HCT116 (cell line): ENCODE results near the gene SLC37A3. TPM values are rescaled to one million over a fixed set of nuclear protein-coding genes. Genes with fewer than 3 reads are reported as not detected.

Source experiments
- ATAC-seq: fragments of 200-7000 bp; cut with Tn5 transposase; 2 replicates; pipeline ENCODE4 v1.9.1; 2020; ENCODE audit warnings: mild to moderate bottlenecking, moderate library complexity
- BruUV-seq: library from RNA; stranded (reverse); fragments of 400-500 nt; replicated peaks from 2 replicates; lab custom pipeline; 2021; lab: Mats Ljungman, UMichigan
- CTCF ChIA-PET: fragments of 300-600 bp; sonication (Branson Sonifier 250); formaldehyde crosslinking; loops from one replicate; lab custom pipeline; 2021; ENCODE audit warnings: antibody characterized with exemption; lab: Charles Lee
- POLR2A ChIA-PET: fragments of 300-600, 350-600 bp; sonication (Branson Sonifier 250); formaldehyde crosslinking; loops from one replicate; lab custom pipeline; 2021; ENCODE audit warnings: antibody characterized with exemption; lab: Charles Lee
- RAD21 ChIA-PET, 2 experiments: fragments of 300-600 bp; sonication (Branson Sonifier 250); formaldehyde crosslinking; loops; one replicate each; lab custom pipeline; 2023; ENCODE audit warnings: low total read pairs in 2 of 2; ENCODE audit not compliant: uncharacterized antibody in 2 of 2, unreplicated experiment in 2 of 2, low non-redundant PET in 1 of 2; lab: Charles Lee
- DNase-seq: peaks from one replicate; pipeline ENCODE4 v3.0.0-alpha.2; 2010; ENCODE audit warnings: low read depth, low spot score
- H2AFZ ChIP-seq: fragments of 200-600 bp; shearing (Covaris generic), sonication (generic); 2 replicates; pipeline ENCODE4 v1.6.1; 2017; ENCODE audit warnings: low read depth, mixed run types, mixed read lengths, antibody characterized with exemption, low read length; ENCODE audit not compliant: poor library complexity, severe bottlenecking
- H3K27ac ChIP-seq: 2 replicates; pipeline ENCODE4 v1.5.1; 2012; ENCODE audit warnings: low read depth, low read length
- H3K27me3 ChIP-seq: fragments of 200-600 bp; sonication (generic); 2 replicates; pipeline ENCODE4 v1.6.1; 2016; ENCODE audit warnings: mixed run types, low read length, mixed read lengths; ENCODE audit not compliant: insufficient read depth
- H3K36me3 ChIP-seq, 2 experiments: fragments of 200-500 bp in 1 of 2; fragments of 200-600 bp in 1 of 2; sonication (Bioruptor generic) in 1 of 2; sonication (generic) in 1 of 2; 2 replicates each; pipeline versions ENCODE4 v1.5.1 to v1.6.1; 2014 to 2016; ENCODE audit warnings: low read length in 2 of 2, inconsistent platforms in 1 of 2, mixed read lengths in 1 of 2, mixed run types in 1 of 2; ENCODE audit not compliant: insufficient read depth in 2 of 2, control insufficient read depth in 1 of 2
- H3K4me1 ChIP-seq, 2 experiments: fragments of 200-600 bp in 1 of 2; sonication (generic) in 1 of 2; 2 replicates each; pipeline versions ENCODE4 v1.5.1 to v1.6.1; 2012 to 2017; ENCODE audit warnings: low read length in 2 of 2, inconsistent platforms in 1 of 2, mild to moderate bottlenecking in 1 of 2, mixed read lengths in 1 of 2, mixed run types in 1 of 2, moderate library complexity in 1 of 2; ENCODE audit not compliant: insufficient read depth in 2 of 2, control insufficient read depth in 1 of 2
- H3K4me2 ChIP-seq: fragments of 200-600 bp; sonication (generic); 2 replicates; pipeline ENCODE4 v1.6.1; 2017; ENCODE audit warnings: mixed run types, low read length, mixed read lengths
- H3K4me3 ChIP-seq, 2 experiments: fragments of 200-600 bp in 1 of 2; sonication (generic) in 1 of 2; replicated peaks in 1 of 2; 2 replicates each; pipeline ENCODE4 v1.5.1; 2011 to 2016; ENCODE audit warnings: low read length in 2 of 2, control low read depth in 1 of 2, low read depth in 1 of 2, mild to moderate bottlenecking in 1 of 2, mixed read lengths in 1 of 2, mixed run types in 1 of 2
- H3K79me2 ChIP-seq: fragments of 200-600 bp; sonication (generic); 2 replicates; pipeline ENCODE4 v1.6.1; 2017; ENCODE audit warnings: mild to moderate bottlenecking, mixed run types, low read length, moderate library complexity, mixed read lengths; ENCODE audit not compliant: insufficient read depth
- H3K9ac ChIP-seq: fragments of 200-600 bp; sonication (generic); 2 replicates; pipeline ENCODE4 v1.6.1; 2016; ENCODE audit warnings: low read length, mixed read lengths
- H3K9me2 ChIP-seq: fragments of 200-600 bp; sonication (generic), shearing (Covaris generic); 2 replicates; pipeline ENCODE4 v1.6.1; 2017; ENCODE audit warnings: mixed run types, mild to moderate bottlenecking, moderate library complexity; ENCODE audit not compliant: insufficient read depth
- H3K9me3 ChIP-seq, 2 experiments: fragments of 200-500 bp in 1 of 2; fragments of 200-600 bp in 1 of 2; sonication (Bioruptor generic) in 1 of 2; sonication (generic) in 1 of 2; 2 replicates each; pipeline ENCODE4 v1.6.1; 2014 to 2017; ENCODE audit warnings: low read length in 2 of 2, mixed read lengths in 2 of 2, inconsistent platforms in 1 of 2, low read depth in 1 of 2, mild to moderate bottlenecking in 1 of 2, mixed run types in 1 of 2, moderate library complexity in 1 of 2; ENCODE audit not compliant: control insufficient read depth in 1 of 2, insufficient read depth in 1 of 2
- H4K20me1 ChIP-seq: fragments of 200-600 bp; sonication (generic), shearing (Covaris generic); 2 replicates; pipeline ENCODE4 v1.6.1; 2017; ENCODE audit warnings: mixed run types, mild to moderate bottlenecking, moderate library complexity; ENCODE audit not compliant: insufficient read depth
- CBX3 ChIP-seq: IDR thresholded peaks from 2 replicates; pipeline ENCODE4 v1.6.1; 2012; ENCODE audit warnings: low read depth
- CEBPB ChIP-seq: IDR thresholded peaks from 2 replicates; pipeline ENCODE4 v1.6.1; 2012; ENCODE audit warnings: low read depth
- EGR1 ChIP-seq: IDR thresholded peaks from 2 replicates; pipeline ENCODE4 v1.6.1; 2012; ENCODE audit warnings: low read depth
- ELF1 ChIP-seq: IDR thresholded peaks from 2 replicates; pipeline ENCODE4 v1.6.1; 2012; ENCODE audit warnings: low read depth, borderline replicate concordance
- POLR2A ChIP-seq: IDR thresholded peaks from 2 replicates; pipeline ENCODE4 v1.7.0; 2011; ENCODE audit warnings: borderline replicate concordance; ENCODE audit not compliant: insufficient read depth, insufficient read length; ENCODE audit errors: extremely low read depth
- POLR2AphosphoS5 ChIP-seq: IDR thresholded peaks from 2 replicates; pipeline ENCODE4 v1.6.1; 2011; ENCODE audit warnings: mild to moderate bottlenecking, low read depth, low read length, moderate library complexity
- RAD21 ChIP-seq: IDR thresholded peaks from 2 replicates; pipeline ENCODE4 v1.6.1; 2012; ENCODE audit warnings: low read depth, mild to moderate bottlenecking
- SP1 ChIP-seq: IDR thresholded peaks from 2 replicates; pipeline ENCODE4 v1.6.1; 2012; ENCODE audit warnings: low read depth
- YY1 ChIP-seq: IDR thresholded peaks from 2 replicates; pipeline ENCODE4 v1.6.1; 2011; ENCODE audit warnings: low read length, low read depth, moderate library complexity, mild to moderate bottlenecking; ENCODE audit not compliant: insufficient replicate concordance; ENCODE audit errors: extremely low read depth
- ZFX ChIP-seq: fragments of 450-650 bp; IDR thresholded peaks from 2 replicates; pipeline ENCODE4 v1.6.1; 2017
- ZNF274 ChIP-seq: fragments of 200-500 bp; sonication (Bioruptor generic); IDR thresholded peaks from 2 replicates; pipeline ENCODE4 v1.6.1; 2014; ENCODE audit warnings: mild to moderate bottlenecking, low read depth, low read length, inconsistent platforms
- intact Hi-C: fragments of 100-400 bp; cut with micrococcal nuclease; formaldehyde crosslinking; loops from 2 replicates; pipeline ENCODE4 v1.10.0; 2022
- total RNA-seq: library from RNA; stranded (reverse); gene quantifications from one replicate; pipeline ENCODE4 v1.2.1, GENCODE V29; 2021; ENCODE audit not compliant: unreplicated experiment
- TF ChIP-seq, protein P1 (sequence below), 3 experiments: fragments of 200-600 bp in 1 of 3; sonication (generic) in 1 of 3; IDR thresholded peaks in 2 of 3; conservative IDR thresholded peaks in 1 of 3; 2 replicates each; pipeline ENCODE4 v1.5.1; 2012 to 2017; ENCODE audit warnings: low read depth in 2 of 3, low read length in 2 of 3, antibody characterized with exemption in 1 of 3, borderline replicate concordance in 1 of 3, control low read depth in 1 of 3, mild to moderate bottlenecking in 1 of 3, mixed read lengths in 1 of 3, mixed run types in 1 of 3, moderate library complexity in 1 of 3; ENCODE audit not compliant: insufficient read depth in 1 of 3
- TF ChIP-seq, protein P2 (sequence below): IDR thresholded peaks from 2 replicates; pipeline ENCODE4 v1.6.1; 2012

SLC37A3 gene
- total RNA-seq, 1 experiment from 2014 or later = 41.8 TPM

DNA sequence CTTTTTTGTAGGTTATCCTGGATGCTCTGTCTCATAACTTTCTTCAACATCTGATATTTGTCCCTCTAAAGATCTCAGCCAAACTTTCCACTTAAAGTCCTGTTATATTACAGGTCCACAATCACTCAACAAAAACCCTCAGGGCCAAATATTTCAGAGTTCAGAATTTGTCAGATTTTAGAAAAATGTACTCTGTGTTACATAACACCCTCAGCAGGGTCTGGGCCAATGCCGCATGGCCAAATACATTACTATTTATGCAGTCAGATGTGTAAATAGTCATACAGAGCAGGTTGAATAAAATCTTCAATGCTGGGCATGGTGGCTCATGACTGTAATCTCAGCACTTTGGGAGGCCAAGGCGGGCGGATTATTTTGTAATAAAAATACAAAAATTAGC lies 17.0 kb upstream of the SLC37A3 start:
- DNase-seq (no peak), ATAC-seq (no peak)
- Histone ChIP-seq H3K79me2 (no peaks in the 10 kb centered on the region), H3K9me3 (no peaks in the 10 kb centered on the region), H3K4me1 (no peaks in the 10 kb centered on the region), H3K36me3 (no peaks in the 10 kb centered on the region), H3K27ac (no peak overlapping the region), H3K9ac (no peak overlapping the region), H3K4me2 (no peak overlapping the region), H3K27me3 (no peaks in the 10 kb centered on the region), H2AFZ (no peak overlapping the region), H4K20me1 (no peaks in the 10 kb centered on the region), H3K9me2 (no peaks in the 10 kb centered on the region), H3K4me3 (no peak overlapping the region)
- RAD21 ChIA-PET = no interaction called here
- CTCF ChIA-PET = no interaction called here
- intact Hi-C loops = no loop called here
- no TSS peak for BruUV-seq
- POLR2A ChIA-PET = no interaction called here
- TF ChIP-seq, protein P1, sequence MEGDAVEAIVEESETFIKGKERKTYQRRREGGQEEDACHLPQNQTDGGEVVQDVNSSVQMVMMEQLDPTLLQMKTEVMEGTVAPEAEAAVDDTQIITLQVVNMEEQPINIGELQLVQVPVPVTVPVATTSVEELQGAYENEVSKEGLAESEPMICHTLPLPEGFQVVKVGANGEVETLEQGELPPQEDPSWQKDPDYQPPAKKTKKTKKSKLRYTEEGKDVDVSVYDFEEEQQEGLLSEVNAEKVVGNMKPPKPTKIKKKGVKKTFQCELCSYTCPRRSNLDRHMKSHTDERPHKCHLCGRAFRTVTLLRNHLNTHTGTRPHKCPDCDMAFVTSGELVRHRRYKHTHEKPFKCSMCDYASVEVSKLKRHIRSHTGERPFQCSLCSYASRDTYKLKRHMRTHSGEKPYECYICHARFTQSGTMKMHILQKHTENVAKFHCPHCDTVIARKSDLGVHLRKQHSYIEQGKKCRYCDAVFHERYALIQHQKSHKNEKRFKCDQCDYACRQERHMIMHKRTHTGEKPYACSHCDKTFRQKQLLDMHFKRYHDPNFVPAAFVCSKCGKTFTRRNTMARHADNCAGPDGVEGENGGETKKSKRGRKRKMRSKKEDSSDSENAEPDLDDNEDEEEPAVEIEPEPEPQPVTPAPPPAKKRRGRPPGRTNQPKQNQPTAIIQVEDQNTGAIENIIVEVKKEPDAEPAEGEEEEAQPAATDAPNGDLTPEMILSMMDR (IDR thresholded peaks at IDR 0.05 in 2 of 3, conservative IDR thresholded peaks at IDR 0.05 in 1 of 3; ENCODE audit: borderline replicate concordance in 1 of 3, insufficient read depth in 1 of 3, low read depth in 2 of 3, low read length in 2 of 3) = no peak
- no peak for TF ChIP-seq YY1
- no peak for TF ChIP-seq POLR2A
- no peak for TF ChIP-seq POLR2AphosphoS5
- no peak for TF ChIP-seq ELF1

DNA sequence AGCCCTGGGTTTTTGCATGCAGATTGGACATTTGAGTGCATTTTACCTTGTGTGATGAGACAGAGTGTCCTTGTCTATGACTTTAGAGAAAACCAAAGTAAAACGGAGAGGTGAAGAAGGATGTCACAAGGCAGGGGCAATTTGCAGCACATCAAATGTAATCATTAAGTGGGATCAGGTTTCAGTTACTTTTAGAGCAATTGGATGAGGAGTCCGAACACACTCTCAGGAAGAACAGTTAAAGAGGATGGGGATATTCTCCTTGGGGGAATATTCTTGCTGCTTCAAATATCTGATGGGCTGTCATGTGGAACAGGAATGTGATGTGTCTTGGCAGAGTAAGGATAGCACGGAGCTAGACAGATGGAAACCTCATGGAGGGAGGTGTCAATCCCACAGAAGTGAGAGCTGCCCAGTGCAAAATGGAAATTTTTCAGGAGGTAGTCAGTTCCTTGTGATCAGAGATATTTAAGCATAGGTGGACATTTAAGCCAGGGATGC lies 6.3 kb upstream of the SLC37A3 start:
- no peak for DNase-seq
- H3K27me3 ChIP-seq = no peaks in the 10 kb centered on the region
- H3K4me3 ChIP-seq = peak overlapping the region; percentile 59 to 74
- intact Hi-C loops = loop anchor here (5.0 kb wide), 1 partner anchor 227 kb away; the partner anchor contains the start of gene KDM7A
- H3K27ac ChIP-seq = no peak overlapping the region
- H3K4me2 ChIP-seq = peak overlapping the region; percentile 92
- H4K20me1 ChIP-seq = no peaks in the 10 kb centered on the region
- H2AFZ ChIP-seq = peak overlapping the region; percentile 63
- H3K4me1 ChIP-seq = peaks cover 9 to 18% of the 10 kb centered on the region in 2 experiments; a peak in 3 of 4 replicates
- POLR2A ChIA-PET = no interaction called here
- peak; percentile 15; the same call in 1 of the 2 replicates for ATAC-seq
- CTCF ChIA-PET = no interaction called here
- RAD21 ChIA-PET = no interaction called here
- H3K9me3 ChIP-seq = no peaks in the 10 kb centered on the region
- peak overlapping the region; percentile 61; the same call in 1 of the 2 replicates for H3K9ac ChIP-seq
- no peaks in the 10 kb centered on the region for H3K36me3 ChIP-seq
- no peaks in the 10 kb centered on the region for H3K79me2 ChIP-seq
- TSS peak; percentile 73 for BruUV-seq
- H3K9me2 ChIP-seq = no peaks in the 10 kb centered on the region
- no peak for TF ChIP-seq CBX3
- no peak for TF ChIP-seq ZFX
- TF ChIP-seq YY1 = no peak
- TF ChIP-seq, protein P1 (IDR thresholded peaks at IDR 0.05 in 2 of 3, conservative IDR thresholded peaks at IDR 0.05 in 1 of 3; ENCODE audit: borderline replicate concordance in 1 of 3, insufficient read depth in 1 of 3, low read depth in 2 of 3, low read length in 2 of 3) = no peak
- no peak for TF ChIP-seq RAD21
- TF ChIP-seq CEBPB = no peak
- no peak for TF ChIP-seq EGR1
- TF ChIP-seq ZNF274 = no peak
- no peak for TF ChIP-seq SP1
- TF ChIP-seq, protein P2, sequence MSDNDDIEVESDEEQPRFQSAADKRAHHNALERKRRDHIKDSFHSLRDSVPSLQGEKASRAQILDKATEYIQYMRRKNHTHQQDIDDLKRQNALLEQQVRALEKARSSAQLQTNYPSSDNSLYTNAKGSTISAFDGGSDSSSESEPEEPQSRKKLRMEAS = no peak
